CD4-positive, CD25-positive, alpha-beta regulatory T cell (primary cell): ENCODE measurements around the gene BNC1. TPM values are rescaled to one million over a fixed set of nuclear protein-coding genes. Genes with fewer than 3 reads are reported as not detected.

Source experiments
- ATAC-seq, 2 donors: fragments of 150-1000 bp; cut with Tn5 transposase; one replicate each; pipeline ENCODE4 v1.10.0; 2021; ENCODE audit warnings: low read depth in 2 of 2, moderate number of reproducible peaks in 2 of 2, moderate library complexity in 1 of 2
- DNase-seq, 3 donors: peaks; one replicate each; pipeline versions ENCODE4 v3.0.0 to v3.0.0-alpha.2; 2012 to 2022; ENCODE audit warnings: mixed read lengths in 1 of 3
- H3K27ac ChIP-seq: one replicate; pipeline ENCODE4 v1.7.0; 2013; ENCODE audit warnings: mild to moderate bottlenecking, low read length; ENCODE audit not compliant: insufficient read depth, poor library complexity, severe bottlenecking
- H3K27me3 ChIP-seq: one replicate; pipeline ENCODE4 v1.7.0; 2013; ENCODE audit warnings: low read length; ENCODE audit not compliant: control insufficient read depth, insufficient read depth
- H3K36me3 ChIP-seq: one replicate; pipeline ENCODE4 v1.7.0; 2013; ENCODE audit warnings: mild to moderate bottlenecking, low read length, moderate library complexity; ENCODE audit not compliant: control insufficient read depth, insufficient read depth
- H3K4me1 ChIP-seq: 2 replicates; pipeline ENCODE4 v1.7.0; 2013; ENCODE audit warnings: mild to moderate bottlenecking, low read length; ENCODE audit not compliant: insufficient read depth, control insufficient read depth, poor library complexity, severe bottlenecking
- H3K4me3 ChIP-seq: one replicate; pipeline ENCODE4 v1.7.0; 2013; ENCODE audit warnings: low read depth, mild to moderate bottlenecking, low read length, moderate library complexity
- H3K9me3 ChIP-seq, 2 experiments: 1 replicate in 1 of 2; 2 replicates in 1 of 2; pipeline ENCODE4 v1.7.0; 2013; ENCODE audit warnings: low read length in 2 of 2, mild to moderate bottlenecking in 1 of 2, moderate library complexity in 1 of 2; ENCODE audit not compliant: control insufficient read depth in 2 of 2
- H3K27ac Mint-ChIP-seq, 3 donors: one replicate each; pipeline ENCODE4 v1.8.0; 2020 to 2022; ENCODE audit warnings: mild to moderate bottlenecking in 3 of 3, mixed read lengths in 3 of 3, moderate library complexity in 2 of 3
- H3K27me3 Mint-ChIP-seq: one replicate; pipeline ENCODE4 v1.8.0; 2022; ENCODE audit warnings: mild to moderate bottlenecking, mixed read lengths
- H3K36me3 Mint-ChIP-seq: one replicate; pipeline ENCODE4 v1.8.0; 2020; ENCODE audit warnings: mixed read lengths
- H3K4me1 Mint-ChIP-seq, 4 donors: one replicate each; pipeline ENCODE4 v1.8.0; 2020 to 2022; ENCODE audit warnings: mixed read lengths in 4 of 4, mild to moderate bottlenecking in 1 of 4
- H3K4me3 Mint-ChIP-seq, 4 donors: one replicate each; pipeline ENCODE4 v1.8.0; 2020 to 2022; ENCODE audit warnings: mild to moderate bottlenecking in 4 of 4, mixed read lengths in 4 of 4, moderate library complexity in 3 of 4
- H3K9me3 Mint-ChIP-seq, 7 donors: one replicate each; pipeline ENCODE4 v1.8.0; 2020 to 2022; ENCODE audit warnings: mixed read lengths in 7 of 7, mild to moderate bottlenecking in 3 of 7, moderate library complexity in 2 of 7
- polyA plus RNA-seq, 4 donors: library from polyadenylated mRNA; unstranded; fragments of 300-500 nt; fragmentation: Illumina TruSeq; gene quantifications; one replicate each; pipeline ENCODE4 v1.2.3, GENCODE V29; 2021
- total RNA-seq: library from RNA; stranded (reverse); gene quantifications from one replicate; pipeline ENCODE4 v1.2.3, GENCODE V29; 2022

The BNC1 gene
- total and polyA plus RNA-seq, 5 donors from 2014 or later: not detected

DNA sequence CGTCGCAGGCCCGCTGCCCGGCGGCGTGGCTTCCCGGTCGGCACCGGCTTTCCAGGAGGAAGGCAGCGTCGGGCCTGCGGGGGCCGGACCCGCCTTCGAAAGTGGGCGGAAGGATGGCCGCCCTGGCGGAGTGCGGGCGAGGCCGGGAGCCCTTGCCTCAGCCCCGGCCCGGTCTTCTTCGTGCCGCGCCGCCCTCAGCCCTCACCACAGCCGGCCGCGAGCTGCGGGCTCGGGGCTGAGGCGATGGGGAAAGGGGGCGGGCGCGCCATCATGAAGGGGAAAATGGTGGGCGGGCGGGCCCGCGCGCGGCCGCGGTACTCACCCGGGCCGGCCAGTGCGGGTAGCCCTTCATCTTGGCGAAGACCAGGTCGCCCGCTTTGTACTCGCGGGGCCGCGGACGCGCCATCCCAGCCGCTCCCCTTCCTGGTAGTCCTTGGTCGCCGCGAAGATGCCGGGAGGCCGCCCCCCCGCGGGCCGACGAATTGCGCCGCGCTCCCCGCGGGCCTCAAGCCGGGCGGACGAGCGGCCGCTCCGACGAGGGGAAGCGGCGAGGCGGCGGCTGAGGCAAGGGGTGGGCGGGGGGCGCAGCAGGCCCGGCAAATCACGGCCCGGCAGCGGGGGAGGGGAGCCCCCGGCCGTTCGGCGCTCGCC is 77.3 kb downstream of the BNC1 start:
- no peak overlapping the region for H3K4me3 Mint-ChIP-seq
- DNase-seq (no peak), ATAC-seq (no peak)
- no peak overlapping the region for H3K4me3 ChIP-seq
- H3K27me3 Mint-ChIP-seq: peaks cover 40% of the 10 kb centered on the region
- H3K27me3 ChIP-seq: peaks cover 57% of the 10 kb centered on the region
- peaks cover 4 to 6% (median 5%) of the 10 kb centered on the region in 4 donors for H3K4me1 Mint-ChIP-seq
- no peak overlapping the region for H3K27ac Mint-ChIP-seq
- no peaks in the 10 kb centered on the region for H3K36me3 Mint-ChIP-seq
- no peaks in the 10 kb centered on the region for H3K9me3 Mint-ChIP-seq
- no peaks in the 10 kb centered on the region for H3K36me3 ChIP-seq
- peaks cover 10% of the 10 kb centered on the region for H3K4me1 ChIP-seq
- H3K9me3 ChIP-seq: no peaks in the 10 kb centered on the region
- H3K27ac ChIP-seq: no peak overlapping the region

DNA sequence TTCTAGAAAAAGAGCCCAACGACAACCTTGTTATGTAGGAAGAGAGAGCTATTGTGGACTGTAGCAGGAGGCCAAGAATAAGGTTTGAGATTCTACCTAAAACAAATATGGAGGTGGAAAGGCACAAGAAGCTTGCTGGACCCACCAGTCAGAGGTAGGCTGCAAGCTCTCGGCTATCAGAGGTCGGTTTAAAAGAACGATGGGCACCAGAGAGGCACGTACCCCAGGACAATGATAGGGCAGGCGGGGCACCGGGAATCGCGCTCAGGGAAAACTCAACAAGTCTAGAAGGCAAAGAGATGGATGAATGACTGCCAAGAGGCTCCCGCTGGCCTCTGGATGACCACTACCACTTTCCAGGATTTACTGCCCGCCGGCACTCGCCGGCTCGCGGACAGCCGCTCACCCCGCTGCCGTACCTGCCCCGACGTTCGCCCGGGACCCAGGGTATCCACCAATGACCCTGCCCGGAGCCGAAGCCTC is 77.9 kb downstream of the BNC1 start:
- DNase-seq: no peak
- no peaks in the 10 kb centered on the region for H3K36me3 Mint-ChIP-seq
- H3K36me3 ChIP-seq: no peaks in the 10 kb centered on the region
- peaks cover 4 to 6% (median 5%) of the 10 kb centered on the region in 4 donors for H3K4me1 Mint-ChIP-seq
- H3K4me1 ChIP-seq: peaks cover 10% of the 10 kb centered on the region
- H3K9me3 Mint-ChIP-seq: no peaks in the 10 kb centered on the region
- peaks cover 53% of the 10 kb centered on the region for H3K27me3 ChIP-seq
- peak overlapping the region; percentile 69 to 86 (median 84) for H3K4me3 Mint-ChIP-seq
- no peak overlapping the region for H3K27ac Mint-ChIP-seq
- no peak for ATAC-seq
- H3K27me3 Mint-ChIP-seq: peaks cover 42% of the 10 kb centered on the region
- no peaks in the 10 kb centered on the region for H3K9me3 ChIP-seq
- no peak overlapping the region for H3K27ac ChIP-seq
- no peak overlapping the region for H3K4me3 ChIP-seq

Other genes with a start within 250 kb of the BNC1 start
- 35.5 TPM for gene BTBD1, start 217.4 kb downstream of the BNC1 start, total RNA-seq
- gene BTBD1, start 217.4 kb downstream of the BNC1 start, polyA plus RNA-seq: 10 to 100 TPM; 41.7 to 55.5 (median 47.0) TPM
- gene TM6SF1, start 177.0 kb downstream of the BNC1 start, total RNA-seq: 0.42 TPM
- gene TM6SF1, start 177.0 kb downstream of the BNC1 start, polyA plus RNA-seq: under 1 TPM in 1 of 4 donors, not detected in 3; 0.16 TPM
- 1.2 TPM for gene HDGFL3, start 76.8 kb downstream of the BNC1 start, total RNA-seq
- under 1 TPM in 2 of 4 donors, not detected in 2; 0.07 to 0.26 TPM for gene HDGFL3, start 76.8 kb downstream of the BNC1 start, polyA plus RNA-seq
- not detected for gene SH3GL3, start 162.7 kb upstream of the BNC1 start, total RNA-seq
- not detected for gene SH3GL3, start 162.7 kb upstream of the BNC1 start, polyA plus RNA-seq